ENCODE measurements around the gene ARHGAP42. TPM values are rescaled to one million over a fixed set of nuclear protein-coding genes. Genes with fewer than 3 reads are reported as not detected.

The ARHGAP42 gene
- total RNA-seq, 1 donor from 2014 or later, result 16.3 TPM

GRCh38 chr11:100922121-100922520 is 235.0 kb downstream of the ARHGAP42 start:
- intact Hi-C loops (cut with DNase I), result no loop called here
- Histone ChIP-seq H3K9me3 (no peaks in the 10 kb centered on the region), H3K27ac (no peak overlapping the region), H3K4me3 (no peak overlapping the region), H3K4me1 (no peaks in the 10 kb centered on the region), H3K36me3 (no peaks in the 10 kb centered on the region), H3K27me3 (ENCODE audit: low read depth) (no peaks in the 10 kb centered on the region)
- no peak for TF ChIP-seq CTCF (IDR thresholded peaks at IDR 0.05)
- ATAC-seq (no peak), DNase-seq (no peak)

GRCh38 chr11:100923555-100923954 is 236.5 kb downstream of the ARHGAP42 start:
- no peaks in the 10 kb centered on the region for H3K36me3 ChIP-seq
- intact Hi-C loops (cut with DNase I), result no loop called here
- DNase-seq (no peak), ATAC-seq (no peak)
- H3K4me3 ChIP-seq, result no peak overlapping the region
- no peaks in the 10 kb centered on the region for H3K27me3 ChIP-seq (ENCODE audit: low read depth)
- H3K27ac ChIP-seq, result no peak overlapping the region
- no peak for TF ChIP-seq CTCF (IDR thresholded peaks at IDR 0.05)
- no peaks in the 10 kb centered on the region for H3K4me1 ChIP-seq
- H3K9me3 ChIP-seq, result no peaks in the 10 kb centered on the region

GRCh38 chr11:100925935-100926334 is 238.8 kb downstream of the ARHGAP42 start:
- Histone ChIP-seq H3K4me3 (no peak overlapping the region), H3K27ac (no peak overlapping the region), H3K36me3 (no peaks in the 10 kb centered on the region), H3K27me3 (ENCODE audit: low read depth) (no peaks in the 10 kb centered on the region), H3K4me1 (no peaks in the 10 kb centered on the region), H3K9me3 (no peaks in the 10 kb centered on the region)
- intact Hi-C loops (cut with DNase I), result no loop called here
- ATAC-seq (no peak), DNase-seq (no peak)
- no peak for TF ChIP-seq CTCF (IDR thresholded peaks at IDR 0.05)

- DNase-seq, result no peak
- no peak for ATAC-seq
- no peak for TF ChIP-seq CTCF (IDR thresholded peaks at IDR 0.05)
- no peak overlapping the region for H3K27ac ChIP-seq
- intact Hi-C loops (cut with DNase I), result no loop called here
- no peak overlapping the region for H3K4me3 ChIP-seq
- H3K36me3 ChIP-seq, result no peaks in the 10 kb centered on the region
- no peaks in the 10 kb centered on the region for H3K27me3 ChIP-seq (ENCODE audit: low read depth)
- no peaks in the 10 kb centered on the region for H3K4me1 ChIP-seq
- H3K9me3 ChIP-seq, result no peaks in the 10 kb centered on the region
Observed at GRCh38 chr11:100927579-100927978, 240.5 kb downstream of the ARHGAP42 start.

GRCh38 chr11:100928426-100928825 is 241.3 kb downstream of the ARHGAP42 start:
- Histone ChIP-seq H3K27me3 (ENCODE audit: low read depth) (no peaks in the 10 kb centered on the region), H3K4me3 (no peak overlapping the region), H3K4me1 (no peaks in the 10 kb centered on the region), H3K36me3 (no peaks in the 10 kb centered on the region), H3K27ac (no peak overlapping the region), H3K9me3 (no peaks in the 10 kb centered on the region)
- ATAC-seq (no peak), DNase-seq (no peak)
- no peak for TF ChIP-seq CTCF (IDR thresholded peaks at IDR 0.05)
- intact Hi-C loops (cut with DNase I), result no loop called here

- intact Hi-C loops (cut with DNase I), result no loop called here
- Histone ChIP-seq H3K27me3 (ENCODE audit: low read depth) (no peaks in the 10 kb centered on the region), H3K27ac (no peak overlapping the region), H3K4me1 (no peaks in the 10 kb centered on the region), H3K36me3 (no peaks in the 10 kb centered on the region), H3K9me3 (no peaks in the 10 kb centered on the region), H3K4me3 (no peak overlapping the region)
- no peak for DNase-seq
- no peak for TF ChIP-seq CTCF (IDR thresholded peaks at IDR 0.05)
- ATAC-seq, result no peak
Observed at GRCh38 chr11:100929377-100929776, 242.3 kb downstream of the ARHGAP42 start.
